Body of pancreas (tissue), 4 donors: ENCODE results near the gene C2orf69.

Experiments
- CTCF ChIP-seq, 7 experiments: fragments of 450-650 bp in 4 of 7; fragments of 200-600 bp in 3 of 7; sonication (generic) in 3 of 7; IDR thresholded peaks; one replicate each; pipeline ENCODE4 v1.5.1; 2016 to 2019; ENCODE audit warnings: antibody characterized with exemption in 7 of 7
- POLR2A ChIP-seq, 3 donors: fragments of 450-650 bp; IDR thresholded peaks; one replicate each; pipeline ENCODE4 v1.6.1; 2016; ENCODE audit warnings: antibody characterized with exemption in 3 of 3, mild to moderate bottlenecking in 2 of 3

DNA sequence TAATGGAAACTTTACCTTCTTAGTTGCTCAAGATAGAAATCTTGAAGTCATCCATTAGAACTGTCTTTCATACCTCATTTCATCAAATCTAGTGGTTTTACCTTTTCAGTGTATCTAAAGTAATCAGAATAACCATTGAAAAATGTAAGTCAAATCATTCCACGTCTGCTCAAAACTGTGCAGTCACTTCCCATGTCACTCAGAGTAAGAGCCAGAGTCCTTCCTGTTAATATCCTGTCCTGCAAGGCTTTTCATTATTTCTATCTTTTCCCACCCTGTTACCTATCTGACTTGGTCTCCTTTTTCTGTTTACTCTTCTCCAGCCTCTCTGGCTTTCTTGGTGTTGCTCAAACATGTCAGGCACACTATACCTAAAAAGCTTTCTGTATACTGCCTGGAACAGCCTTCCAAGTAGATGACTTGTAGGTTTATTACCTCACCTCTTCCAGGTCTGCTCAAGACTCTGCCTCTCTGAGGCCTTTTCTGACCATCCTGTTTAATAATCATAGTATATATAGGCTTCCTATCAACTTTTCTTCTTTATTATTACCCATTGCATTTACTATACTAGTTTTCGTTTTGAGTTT lies 3.4 kb downstream of the C2orf69 start:
- TF ChIP-seq CTCF (IDR thresholded peaks at IDR 0.05) (no peak), POLR2A (IDR thresholded peaks at IDR 0.05) (no peak)
